ENCODE results near the gene HNF4A.

Gene HNF4A

DNA sequence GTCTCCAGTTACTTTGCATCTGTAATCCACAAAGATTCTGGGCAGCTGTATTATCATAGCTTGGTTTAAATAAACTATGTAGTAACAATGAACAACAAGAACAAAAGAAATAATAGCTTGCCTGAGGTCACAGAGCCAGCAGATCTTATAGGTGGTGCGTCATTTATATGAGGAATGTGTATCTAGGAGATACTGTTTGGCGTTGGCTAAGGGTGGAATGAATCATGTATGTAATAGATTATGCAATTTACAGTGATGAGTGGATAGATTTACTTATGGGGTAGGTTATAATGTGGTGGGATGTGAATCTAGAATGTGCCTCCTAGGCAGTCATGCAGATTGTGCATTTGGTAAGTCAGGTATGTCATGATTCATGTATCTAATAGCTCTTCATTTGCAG, 42.8 kb downstream of the HNF4A start:
- Histone ChIP-seq H3K9me3 (ENCODE audit: insufficient read depth, low read length) (no peaks in the 10 kb centered on the region), H3K9ac (ENCODE audit: insufficient read length, low read depth) (no peak overlapping the region), H3K27me3 (ENCODE audit: insufficient read depth, insufficient read length) (no peaks in the 10 kb centered on the region), H3K36me3 (ENCODE audit: insufficient read depth, insufficient read length, low read length) (no peaks in the 10 kb centered on the region), H3K4me3 (ENCODE audit: insufficient read length, low read depth) (no peak overlapping the region), H3K4me1 (ENCODE audit: insufficient read depth, insufficient read length) (peaks cover 7% of the 10 kb centered on the region)
- no peak for DNase-seq (ENCODE audit: low read depth, low spot score)
- no peak for TF ChIP-seq YY1 (IDR thresholded peaks at IDR 0.05; ENCODE audit: insufficient read depth, insufficient read length)
- no peak for TF ChIP-seq ZNF274 (IDR thresholded peaks at IDR 0.05; ENCODE audit: low read depth, low read length)
- TF ChIP-seq SUZ12 (IDR thresholded peaks at IDR 0.05; ENCODE audit: extremely low read depth, insufficient read depth, insufficient read length): no peak

DNA sequence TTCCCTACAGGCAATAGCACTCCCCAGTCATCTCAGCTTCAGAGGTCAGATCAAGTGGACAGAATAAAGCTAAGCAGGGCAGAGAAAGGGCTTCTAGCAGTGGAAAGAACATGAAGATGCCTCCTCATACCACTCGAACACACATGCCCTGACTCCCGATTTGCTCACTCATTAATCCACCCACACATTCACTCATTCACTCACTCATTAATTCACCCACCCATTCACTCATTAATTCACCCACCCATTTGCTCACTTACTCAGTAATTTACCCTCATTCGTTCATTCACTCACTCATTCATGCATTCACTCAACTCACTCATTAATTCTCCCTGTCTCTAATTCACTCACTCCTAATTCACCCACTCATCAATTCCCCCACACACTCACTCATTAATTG, 43.9 kb downstream of the HNF4A start:
- no peaks in the 10 kb centered on the region for H3K36me3 ChIP-seq (ENCODE audit: insufficient read depth, insufficient read length, low read length)
- no peak overlapping the region for H3K4me3 ChIP-seq (ENCODE audit: insufficient read length, low read depth)
- H3K27me3 ChIP-seq (ENCODE audit: insufficient read depth, insufficient read length): no peaks in the 10 kb centered on the region
- no peak overlapping the region for H3K9ac ChIP-seq (ENCODE audit: insufficient read length, low read depth)
- no peaks in the 10 kb centered on the region for H3K9me3 ChIP-seq (ENCODE audit: insufficient read depth, low read length)
- TF ChIP-seq YY1 (IDR thresholded peaks at IDR 0.05; ENCODE audit: insufficient read depth, insufficient read length): no peak
- peaks cover 7% of the 10 kb centered on the region for H3K4me1 ChIP-seq (ENCODE audit: insufficient read depth, insufficient read length)
- DNase-seq (ENCODE audit: low read depth, low spot score): no peak

- H3K4me3 ChIP-seq (ENCODE audit: insufficient read length, low read depth): no peak overlapping the region
- H3K9me3 ChIP-seq (ENCODE audit: insufficient read depth, low read length): no peaks in the 10 kb centered on the region
- no peaks in the 10 kb centered on the region for H3K27me3 ChIP-seq (ENCODE audit: insufficient read depth, insufficient read length)
- no peaks in the 10 kb centered on the region for H3K36me3 ChIP-seq (ENCODE audit: insufficient read depth, insufficient read length, low read length)
- no peak overlapping the region for H3K9ac ChIP-seq (ENCODE audit: insufficient read length, low read depth)
- H3K4me1 ChIP-seq (ENCODE audit: insufficient read depth, insufficient read length): peaks cover 13% of the 10 kb centered on the region
- TF ChIP-seq SUZ12 (IDR thresholded peaks at IDR 0.05; ENCODE audit: extremely low read depth, insufficient read depth, insufficient read length): no peak
- DNase-seq (ENCODE audit: low read depth, low spot score): no peak
Measured at GRCh38 chr20:44400671-44400969, 45.1 kb downstream of the HNF4A start.

DNA sequence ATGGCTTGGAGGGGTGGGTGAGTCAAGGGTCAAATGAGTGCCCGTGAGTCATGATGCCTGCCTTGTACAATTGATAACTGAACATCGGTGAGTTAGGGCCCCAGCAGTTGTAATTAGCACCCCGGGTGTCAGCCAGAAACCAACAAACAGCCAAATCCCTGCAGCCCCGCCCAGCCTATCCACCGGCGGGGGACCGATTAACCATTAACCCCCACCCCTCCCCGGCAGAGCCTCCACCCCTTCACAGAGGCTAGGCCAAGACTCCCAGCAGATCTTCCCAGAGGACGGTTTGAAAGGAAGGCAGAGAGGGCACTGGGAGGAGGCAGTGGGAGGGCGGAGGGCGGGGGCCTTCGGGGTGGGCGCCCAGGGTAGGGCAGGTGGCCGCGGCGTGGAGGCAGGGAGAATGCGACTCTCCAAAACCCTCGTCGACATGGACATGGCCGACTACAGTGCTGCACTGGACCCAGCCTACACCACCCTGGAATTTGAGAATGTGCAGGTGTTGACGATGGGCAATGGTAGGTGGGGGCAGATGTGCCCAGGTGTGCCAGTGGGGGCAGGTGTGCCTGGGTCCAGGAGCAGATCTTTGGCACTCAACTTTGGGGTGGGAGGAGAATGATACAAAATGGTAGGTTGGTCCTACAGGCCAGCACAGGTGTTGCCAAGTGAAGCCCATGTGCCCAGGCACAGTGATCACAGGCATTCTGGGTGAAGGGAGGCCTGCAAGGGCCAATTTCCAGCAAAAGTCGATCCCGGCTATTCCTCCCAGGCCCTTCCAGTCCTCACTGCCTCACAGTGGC, 45.7 kb downstream of the HNF4A start:
- Histone ChIP-seq H3K4me3 (ENCODE audit: insufficient read length, low read depth) (no peak overlapping the region), H3K9me3 (ENCODE audit: insufficient read depth, low read length) (no peaks in the 10 kb centered on the region), H3K36me3 (ENCODE audit: insufficient read depth, insufficient read length, low read length) (no peaks in the 10 kb centered on the region), H3K27me3 (ENCODE audit: insufficient read depth, insufficient read length) (no peaks in the 10 kb centered on the region), H3K9ac (ENCODE audit: insufficient read length, low read depth) (no peak overlapping the region), H3K4me1 (ENCODE audit: insufficient read depth, insufficient read length) (peaks cover 13% of the 10 kb centered on the region)
- DNase-seq (ENCODE audit: low read depth, low spot score): no peak
- TF ChIP-seq YY1 (IDR thresholded peaks at IDR 0.05; ENCODE audit: insufficient read depth, insufficient read length): no peak
- TF ChIP-seq ZNF274 (IDR thresholded peaks at IDR 0.05; ENCODE audit: low read depth, low read length): no peak
- TF ChIP-seq SUZ12 (IDR thresholded peaks at IDR 0.05; ENCODE audit: extremely low read depth, insufficient read depth, insufficient read length): no peak

DNA sequence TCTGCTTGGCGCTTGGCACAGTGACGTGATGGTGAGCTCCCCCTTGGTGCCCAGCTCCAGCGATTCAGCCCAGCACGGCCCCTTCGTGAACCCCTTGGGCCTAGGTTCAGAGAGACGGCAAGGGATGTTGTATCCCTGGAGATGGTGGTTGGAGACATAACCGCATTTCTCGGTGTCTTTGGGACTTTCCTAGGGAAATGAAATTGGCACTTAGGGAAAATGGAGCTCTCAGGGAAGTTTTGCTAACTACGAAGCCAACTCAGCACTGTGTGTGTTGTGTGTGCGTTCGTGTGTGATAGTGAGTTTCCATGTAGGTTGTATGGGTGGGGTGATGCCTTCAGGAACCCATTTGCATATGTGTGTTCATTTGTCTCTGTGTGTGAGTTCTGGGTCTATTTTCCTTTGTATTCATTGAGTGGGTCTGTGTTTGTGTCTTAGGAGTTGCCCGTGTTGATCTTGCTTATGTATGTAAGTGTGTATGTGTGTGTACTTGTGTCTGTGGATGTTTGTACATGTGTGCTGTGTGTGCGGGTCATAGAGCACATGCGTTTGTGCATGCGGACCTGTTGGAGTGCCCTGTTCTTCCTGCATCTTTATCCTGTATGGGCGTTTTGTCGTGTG, 46.4 kb downstream of the HNF4A start:
- H3K9me3 ChIP-seq (ENCODE audit: insufficient read depth, low read length): no peaks in the 10 kb centered on the region
- H3K4me1 ChIP-seq (ENCODE audit: insufficient read depth, insufficient read length): peaks cover 13% of the 10 kb centered on the region
- TF ChIP-seq ZNF274 (IDR thresholded peaks at IDR 0.05; ENCODE audit: low read depth, low read length): no peak
- no peak for TF ChIP-seq SUZ12 (IDR thresholded peaks at IDR 0.05; ENCODE audit: extremely low read depth, insufficient read depth, insufficient read length)
- TF ChIP-seq YY1 (IDR thresholded peaks at IDR 0.05; ENCODE audit: insufficient read depth, insufficient read length): no peak
- no peak overlapping the region for H3K4me3 ChIP-seq (ENCODE audit: insufficient read length, low read depth)
- H3K9ac ChIP-seq (ENCODE audit: insufficient read length, low read depth): no peak overlapping the region
- H3K27me3 ChIP-seq (ENCODE audit: insufficient read depth, insufficient read length): no peaks in the 10 kb centered on the region
- no peaks in the 10 kb centered on the region for H3K36me3 ChIP-seq (ENCODE audit: insufficient read depth, insufficient read length, low read length)
- DNase-seq (ENCODE audit: low read depth, low spot score): no peak

DNA sequence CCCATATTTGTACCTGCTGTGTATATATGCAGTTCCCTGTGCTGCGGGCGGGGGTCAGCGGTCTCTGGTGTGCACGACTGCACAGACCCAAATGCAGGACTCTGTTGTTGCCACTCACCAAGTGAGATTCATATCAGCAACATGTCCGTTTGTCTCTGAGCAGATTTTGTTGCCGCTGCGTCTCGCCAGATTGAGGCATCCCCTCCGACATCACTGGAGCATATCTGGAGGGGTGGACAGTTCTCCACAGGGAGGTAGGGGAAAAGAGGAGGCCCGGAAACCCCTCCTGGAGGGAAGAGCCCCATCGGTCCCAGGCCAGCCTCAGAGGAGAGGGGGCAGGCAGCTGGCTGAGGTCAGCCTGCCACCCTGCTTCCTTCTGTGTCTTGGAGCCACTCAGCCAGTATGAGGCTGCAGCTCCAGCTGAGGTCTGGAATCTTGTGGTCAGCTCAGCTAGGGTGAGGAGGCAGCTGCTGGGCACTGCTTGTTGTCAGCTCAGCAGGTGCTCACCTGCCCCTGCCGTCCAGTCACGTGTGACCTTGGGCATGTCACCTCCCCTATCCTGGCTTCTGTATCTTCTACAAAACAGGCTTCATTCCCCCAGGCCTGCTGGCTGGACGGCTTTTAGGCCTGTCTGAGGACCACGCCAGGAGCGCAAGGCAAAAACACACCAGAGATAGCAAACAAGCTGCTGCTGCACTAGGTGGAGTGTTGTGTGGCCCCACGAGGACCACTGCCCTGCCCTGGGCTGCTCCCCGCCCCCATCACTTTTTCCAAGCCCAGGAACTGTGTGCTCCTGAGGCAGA, 47.1 kb downstream of the HNF4A start:
- Histone ChIP-seq H3K27me3 (ENCODE audit: insufficient read depth, insufficient read length) (no peaks in the 10 kb centered on the region), H3K36me3 (ENCODE audit: insufficient read depth, insufficient read length, low read length) (no peaks in the 10 kb centered on the region), H3K4me1 (ENCODE audit: insufficient read depth, insufficient read length) (peaks cover 13% of the 10 kb centered on the region), H3K9me3 (ENCODE audit: insufficient read depth, low read length) (no peaks in the 10 kb centered on the region), H3K9ac (ENCODE audit: insufficient read length, low read depth) (no peak overlapping the region), H3K4me3 (ENCODE audit: insufficient read length, low read depth) (no peak overlapping the region)
- TF ChIP-seq SUZ12 (IDR thresholded peaks at IDR 0.05; ENCODE audit: extremely low read depth, insufficient read depth, insufficient read length) (no peak), ZNF274 (IDR thresholded peaks at IDR 0.05; ENCODE audit: low read depth, low read length) (no peak), YY1 (IDR thresholded peaks at IDR 0.05; ENCODE audit: insufficient read depth, insufficient read length) (no peak)
- no peak for DNase-seq (ENCODE audit: low read depth, low spot score)

Measured in NT2/D1 (cell line).